Stimulated activated CD4-positive, alpha-beta T cell treated with anti-CD3 and anti-CD28 coated beads, TNF-alpha, amount 100 ng/mL, for 48 hours (primary cell): ENCODE measurements around the gene GCH1.
"Not testable (repeated sequence)": the region's sequence is repeated elsewhere in the genome, so short reads cannot be mapped to it uniquely, and the experiment has no call there.

Experiments
- DNase-seq, 3 donors: peaks; one replicate each; pipeline ENCODE4 v3.0.0-alpha.2; 2020; ENCODE audit warnings: low read depth in 3 of 3

Gene GCH1

GRCh38 chr14:54902521-54903420 is at the start of gene GCH1:
TSS of gene GCH1 (minus strand) at chr14:54902826. CDS start at chr14:54902663, 163 bp downstream.
- peak; percentile 32 to 60 (median 41) for DNase-seq

- no peak for DNase-seq
Measured at GRCh38 chr14:54947230-54947629, 44.6 kb upstream of the GCH1 start.

- no peak for DNase-seq
Measured at GRCh38 chr14:54946500-54946899, 43.9 kb upstream of the GCH1 start.

- no peak for DNase-seq
Measured at GRCh38 chr14:54944737-54945391, 42.2 kb upstream of the GCH1 start.

- no peak for DNase-seq
Measured at GRCh38 chr14:54942913-54943312, 40.3 kb upstream of the GCH1 start.

- DNase-seq = no peak
Measured at GRCh38 chr14:54936816-54937215, 34.2 kb upstream of the GCH1 start.

- DNase-seq = no peak
Measured at GRCh38 chr14:54935958-54936357, 33.3 kb upstream of the GCH1 start.

- DNase-seq = no peak
Measured at GRCh38 chr14:54935100-54935499, 32.5 kb upstream of the GCH1 start.

GRCh38 chr14:54933006-54933405 is 30.4 kb upstream of the GCH1 start:
- DNase-seq = no peak

- DNase-seq = no peak
Measured at GRCh38 chr14:54931598-54932340, 29.1 kb upstream of the GCH1 start.

- no peak for DNase-seq
Measured at GRCh38 chr14:54931101-54931500, 28.5 kb upstream of the GCH1 start.

GRCh38 chr14:54929556-54929955 is 26.9 kb upstream of the GCH1 start:
- DNase-seq = no peak

- DNase-seq = no peak
Measured at GRCh38 chr14:54928216-54928615, 25.6 kb upstream of the GCH1 start.

GRCh38 chr14:54927551-54927950 is 24.9 kb upstream of the GCH1 start:
- no peak for DNase-seq

GRCh38 chr14:54926570-54926969 is 23.9 kb upstream of the GCH1 start:
- DNase-seq = not testable (repeated sequence)

GRCh38 chr14:54922598-54922997 is 20.0 kb upstream of the GCH1 start:
- DNase-seq = no peak

GRCh38 chr14:54920052-54920451 is 17.4 kb upstream of the GCH1 start:
- no peak for DNase-seq

- DNase-seq = no peak
Measured at GRCh38 chr14:54919330-54919729, 16.7 kb upstream of the GCH1 start.

GRCh38 chr14:54918427-54918826 is 15.8 kb upstream of the GCH1 start:
- DNase-seq = no peak

- DNase-seq = no peak
Measured at GRCh38 chr14:54916101-54916500, 13.5 kb upstream of the GCH1 start.

GRCh38 chr14:54909817-54910558 is 7.4 kb upstream of the GCH1 start:
- no peak for DNase-seq

GRCh38 chr14:54908973-54909372 is 6.3 kb upstream of the GCH1 start:
- not testable (repeated sequence) for DNase-seq
